GM10266 (cell line): ENCODE results near the gene SAMD4A.

Experiments used
- DNase-seq: peaks from one replicate; pipeline ENCODE4 v3.0.0; 2012; ENCODE audit errors: extremely low spot score
- TF ChIP-seq, protein P1 (sequence below): IDR thresholded peaks from 2 replicates; pipeline ENCODE4 v1.5.1; 2012; ENCODE audit warnings: mild to moderate bottlenecking, low read depth; ENCODE audit not compliant: control insufficient read depth, insufficient read depth; ENCODE audit errors: missing control alignments

Gene SAMD4A

GRCh38 chr14:54754116-54754622 lies 187.2 kb downstream of the SAMD4A start:
- DNase-seq: no peak

DNA sequence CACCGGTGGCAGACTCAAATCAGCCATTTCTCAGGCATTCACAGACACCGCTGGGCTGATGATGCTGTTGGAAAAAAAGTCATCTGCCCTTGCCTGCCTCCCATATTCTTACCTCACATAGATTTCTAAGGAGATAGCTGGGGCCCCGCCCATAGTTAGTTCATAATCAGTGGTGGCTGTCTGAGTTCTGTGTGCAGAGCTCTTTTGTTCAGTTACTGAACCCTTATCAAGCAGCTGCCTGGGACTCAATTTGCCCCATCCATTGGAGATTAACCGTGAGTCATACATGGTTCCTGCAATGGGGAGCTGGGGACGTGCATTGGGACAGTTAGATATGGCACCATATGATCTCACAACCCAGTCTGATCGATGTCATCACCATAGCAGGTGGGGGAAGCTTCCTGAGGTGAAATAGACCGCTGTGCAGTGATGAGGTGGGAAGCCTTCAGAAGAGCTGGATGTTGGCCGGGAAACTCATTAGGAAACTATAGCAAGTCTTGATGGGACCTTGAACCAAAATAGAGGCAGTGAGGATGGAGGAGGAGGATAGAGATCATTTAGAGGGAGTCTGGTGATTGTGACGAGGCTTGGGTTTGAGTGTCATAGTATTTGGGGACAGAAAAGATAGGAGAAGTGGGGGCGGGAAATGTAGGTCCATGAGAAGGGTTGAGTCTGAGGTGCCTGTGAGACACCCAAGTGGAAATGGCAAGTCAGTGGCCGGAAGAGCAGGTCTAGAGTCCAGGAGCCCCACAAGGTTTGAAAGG lies 187.9 kb downstream of the SAMD4A start:
- no peak for DNase-seq
- TF ChIP-seq, protein P1, sequence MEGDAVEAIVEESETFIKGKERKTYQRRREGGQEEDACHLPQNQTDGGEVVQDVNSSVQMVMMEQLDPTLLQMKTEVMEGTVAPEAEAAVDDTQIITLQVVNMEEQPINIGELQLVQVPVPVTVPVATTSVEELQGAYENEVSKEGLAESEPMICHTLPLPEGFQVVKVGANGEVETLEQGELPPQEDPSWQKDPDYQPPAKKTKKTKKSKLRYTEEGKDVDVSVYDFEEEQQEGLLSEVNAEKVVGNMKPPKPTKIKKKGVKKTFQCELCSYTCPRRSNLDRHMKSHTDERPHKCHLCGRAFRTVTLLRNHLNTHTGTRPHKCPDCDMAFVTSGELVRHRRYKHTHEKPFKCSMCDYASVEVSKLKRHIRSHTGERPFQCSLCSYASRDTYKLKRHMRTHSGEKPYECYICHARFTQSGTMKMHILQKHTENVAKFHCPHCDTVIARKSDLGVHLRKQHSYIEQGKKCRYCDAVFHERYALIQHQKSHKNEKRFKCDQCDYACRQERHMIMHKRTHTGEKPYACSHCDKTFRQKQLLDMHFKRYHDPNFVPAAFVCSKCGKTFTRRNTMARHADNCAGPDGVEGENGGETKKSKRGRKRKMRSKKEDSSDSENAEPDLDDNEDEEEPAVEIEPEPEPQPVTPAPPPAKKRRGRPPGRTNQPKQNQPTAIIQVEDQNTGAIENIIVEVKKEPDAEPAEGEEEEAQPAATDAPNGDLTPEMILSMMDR: no peak

More at GRCh38 chr14:54754116-54754622, 187.2 kb downstream of the SAMD4A start:
- TF ChIP-seq, protein P1: no peak

GRCh38 chr14:54756656-54757392 lies 189.9 kb downstream of the SAMD4A start:
- no peak for DNase-seq
- TF ChIP-seq, protein P1: no peak

GRCh38 chr14:54758041-54758440 lies 191.1 kb downstream of the SAMD4A start:
- TF ChIP-seq, protein P1: no peak
- no peak for DNase-seq

DNA sequence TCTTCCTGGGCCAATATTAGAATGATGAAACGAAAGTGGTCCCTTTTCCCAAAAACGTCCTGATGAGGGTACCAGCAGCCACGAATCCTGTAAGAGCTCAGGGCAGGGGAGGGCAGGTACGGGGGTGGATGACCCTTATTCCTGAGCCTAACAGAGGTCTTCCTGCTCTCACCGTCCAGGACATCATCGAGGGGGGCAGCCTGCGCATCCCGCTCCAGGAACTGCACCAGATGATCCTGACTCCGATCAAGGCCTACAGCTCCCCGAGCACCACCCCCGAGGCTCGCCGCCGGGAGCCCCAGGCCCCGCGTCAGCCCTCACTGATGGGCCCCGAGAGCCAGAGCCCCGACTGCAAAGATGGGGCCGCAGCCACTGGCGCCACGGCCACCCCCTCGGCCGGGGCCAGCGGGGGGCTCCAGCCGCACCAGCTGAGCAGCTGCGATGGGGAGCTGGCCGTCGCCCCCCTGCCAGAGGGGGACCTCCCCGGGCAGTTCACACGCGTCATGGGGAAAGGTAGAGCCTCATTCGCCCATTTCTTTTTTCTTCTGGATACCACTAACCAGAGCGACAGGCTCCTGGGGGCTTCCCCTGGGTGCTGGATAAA lies 193.2 kb downstream of the SAMD4A start:
- no peak for DNase-seq
- TF ChIP-seq, protein P1: no peak

GRCh38 chr14:54760866-54761575 lies 194.1 kb downstream of the SAMD4A start:
- no peak for DNase-seq
- TF ChIP-seq, protein P1: no peak
